Astrocyte (in vitro differentiated cells and primary cell): ENCODE data around the gene NAP1L4. TPM values are rescaled to one million over a fixed set of nuclear protein-coding genes. Genes with fewer than 3 reads are reported as not detected.

Experiments used
- DNase-seq: peaks from one replicate; pipeline ENCODE4 v3.0.0-alpha.2; 2010; ENCODE audit warnings: low read depth
- FAIRE-seq: peaks from 2 replicates; lab custom pipeline; 2011; peaks lifted over from hg19 to GRCh38; lab: Jason Lieb, UNC
- H2AFZ ChIP-seq: 2 replicates; pipeline ENCODE4 v1.6.0; 2012; ENCODE audit warnings: low read depth, low read length, inconsistent platforms
- H3K27ac ChIP-seq: 2 replicates; pipeline ENCODE4 v1.5.1; 2011; ENCODE audit warnings: low read depth, low read length, inconsistent platforms
- H3K27me3 ChIP-seq: 2 replicates; pipeline ENCODE4 v1.6.0; 2011; ENCODE audit warnings: low read length, inconsistent platforms; ENCODE audit not compliant: insufficient read depth
- H3K36me3 ChIP-seq: 2 replicates; pipeline ENCODE4 v1.5.1; 2011; ENCODE audit warnings: low read length, inconsistent platforms; ENCODE audit not compliant: insufficient read depth
- H3K4me1 ChIP-seq: 2 replicates; pipeline ENCODE4 v1.5.1; 2011; ENCODE audit warnings: low read length, inconsistent platforms; ENCODE audit not compliant: insufficient read depth
- H3K4me2 ChIP-seq: 2 replicates; pipeline ENCODE4 v1.6.0; 2012; ENCODE audit warnings: low read length, inconsistent platforms
- H3K4me3 ChIP-seq: 2 replicates; pipeline ENCODE4 v1.5.1; 2011; ENCODE audit warnings: low read depth, mild to moderate bottlenecking, low read length, inconsistent platforms; ENCODE audit not compliant: insufficient read depth
- H3K79me2 ChIP-seq: 2 replicates; pipeline ENCODE4 v1.6.0; 2012; ENCODE audit warnings: mild to moderate bottlenecking, low read length, inconsistent platforms; ENCODE audit not compliant: insufficient read depth
- H3K9ac ChIP-seq: 2 replicates; pipeline ENCODE4 v1.6.0; 2012; ENCODE audit warnings: mild to moderate bottlenecking, low read length, inconsistent platforms
- H3K9me3 ChIP-seq: 2 replicates; pipeline ENCODE4 v1.5.1; 2012; ENCODE audit warnings: low read depth, mild to moderate bottlenecking, low read length, inconsistent platforms; ENCODE audit not compliant: insufficient read depth
- H4K20me1 ChIP-seq: 2 replicates; pipeline ENCODE4 v1.6.0; 2012; ENCODE audit warnings: low read length, inconsistent platforms; ENCODE audit not compliant: insufficient read depth
- H3K27ac Mint-ChIP-seq: one replicate; pipeline ENCODE4 v1.8.0; 2021; ENCODE audit warnings: mild to moderate bottlenecking, mixed read lengths; ENCODE audit not compliant: unreplicated experiment
- H3K27me3 Mint-ChIP-seq: one replicate; pipeline ENCODE4 v1.8.0; 2021; ENCODE audit warnings: low read depth, mixed read lengths; ENCODE audit not compliant: unreplicated experiment
- H3K36me3 Mint-ChIP-seq: one replicate; pipeline ENCODE4 v1.8.0; 2021; ENCODE audit warnings: low read depth, mixed read lengths; ENCODE audit not compliant: unreplicated experiment
- H3K4me1 Mint-ChIP-seq: one replicate; pipeline ENCODE4 v1.8.0; 2021; ENCODE audit warnings: low read depth, mixed read lengths; ENCODE audit not compliant: unreplicated experiment
- H3K4me3 Mint-ChIP-seq: one replicate; pipeline ENCODE4 v1.8.0; 2021; ENCODE audit warnings: mild to moderate bottlenecking, moderate library complexity, mixed read lengths; ENCODE audit not compliant: unreplicated experiment
- H3K9me3 Mint-ChIP-seq: one replicate; pipeline ENCODE4 v1.8.0; 2021; ENCODE audit warnings: mild to moderate bottlenecking, mixed read lengths; ENCODE audit not compliant: unreplicated experiment
- EZH2 ChIP-seq: IDR thresholded peaks from 2 replicates; pipeline ENCODE4 v1.6.1; 2012; ENCODE audit warnings: mild to moderate bottlenecking, low read length, inconsistent platforms; ENCODE audit not compliant: insufficient read depth
- total RNA-seq: library from RNA; stranded (reverse); gene quantifications from 2 replicates; pipeline ENCODE4 v1.2.1, GENCODE V29; 2021
- TF ChIP-seq, protein P1 (sequence below): IDR thresholded peaks from 2 replicates; pipeline ENCODE4 v1.5.1; 2011; ENCODE audit warnings: low read depth, mild to moderate bottlenecking, inconsistent platforms, low read length, moderate library complexity; ENCODE audit not compliant: insufficient read depth

The NAP1L4 gene
- total RNA-seq, 1 donor from 2014 or later: 153 TPM

DNA sequence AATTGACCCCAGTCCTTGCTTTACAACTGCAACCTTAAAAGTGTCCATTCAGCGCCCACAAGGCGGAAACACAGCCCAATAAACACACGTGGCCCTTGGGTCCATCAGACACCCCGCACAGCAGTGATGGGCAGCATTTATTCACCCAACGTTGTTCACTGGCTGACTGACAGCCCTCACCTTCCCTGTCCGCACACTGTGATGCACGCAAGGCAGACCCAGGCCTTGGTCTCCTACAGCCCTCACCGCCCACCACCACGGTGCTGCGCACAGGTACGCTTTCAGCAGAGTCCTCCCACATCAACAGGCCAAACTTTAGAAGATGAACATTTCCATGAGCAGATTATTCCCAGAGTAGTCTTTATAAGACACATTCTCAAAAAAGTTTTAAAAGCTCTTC, 42.2 kb downstream of the NAP1L4 start:
- H3K27me3 ChIP-seq: no peaks in the 10 kb centered on the region
- no peak for FAIRE-seq
- peaks cover 55% of the 10 kb centered on the region for H3K36me3 ChIP-seq
- no peaks in the 10 kb centered on the region for H3K9me3 ChIP-seq
- H3K9ac ChIP-seq: no peak overlapping the region
- H3K27me3 Mint-ChIP-seq: no peaks in the 10 kb centered on the region
- H3K79me2 ChIP-seq: peaks cover 39% of the 10 kb centered on the region
- no peaks in the 10 kb centered on the region for H3K9me3 Mint-ChIP-seq
- H3K4me3 Mint-ChIP-seq: peak overlapping the region; percentile 71
- no peak for DNase-seq
- TF ChIP-seq EZH2: no peak
- peaks cover 78% of the 10 kb centered on the region for H3K4me1 Mint-ChIP-seq
- peaks cover 33% of the 10 kb centered on the region for H3K36me3 Mint-ChIP-seq
- H3K4me1 ChIP-seq: peaks cover 62% of the 10 kb centered on the region
- no peak overlapping the region for H3K27ac ChIP-seq
- H3K4me3 ChIP-seq: no peak overlapping the region
- peak overlapping the region; percentile 75 for H3K27ac Mint-ChIP-seq
- peak overlapping the region; percentile 75 for H3K4me2 ChIP-seq
- peaks cover 11% of the 10 kb centered on the region for H4K20me1 ChIP-seq
- no peak overlapping the region for H2AFZ ChIP-seq

DNA sequence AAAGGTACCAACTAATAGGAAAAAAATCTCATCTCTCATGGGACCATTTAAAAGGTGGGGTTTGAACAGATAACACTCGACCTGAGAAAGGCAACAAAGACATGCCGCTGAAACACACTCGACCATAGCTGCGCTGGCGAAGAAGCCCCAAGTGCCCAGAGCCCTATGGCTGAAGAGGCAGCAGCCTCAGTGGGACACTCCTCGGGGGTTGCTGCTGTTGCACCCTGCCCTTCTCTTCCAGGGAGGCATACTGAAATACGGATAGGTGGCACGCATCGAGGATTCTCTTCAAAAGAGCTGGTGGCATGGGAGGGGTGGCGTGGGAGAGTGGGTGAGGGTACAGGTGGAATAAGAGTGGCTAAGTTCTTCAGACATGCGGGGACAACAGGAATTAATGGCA, 44.4 kb downstream of the NAP1L4 start:
- peaks cover 63% of the 10 kb centered on the region for H3K4me1 Mint-ChIP-seq
- H3K9me3 Mint-ChIP-seq: no peaks in the 10 kb centered on the region
- H3K4me3 Mint-ChIP-seq: no peak overlapping the region
- Histone ChIP-seq H3K4me2 (no peak overlapping the region), H3K27ac (no peak overlapping the region), H3K79me2 (peaks cover 39% of the 10 kb centered on the region), H3K4me3 (no peak overlapping the region), H3K4me1 (peaks cover 50% of the 10 kb centered on the region), H3K9ac (no peak overlapping the region), H3K27me3 (no peaks in the 10 kb centered on the region), H4K20me1 (peaks cover 12% of the 10 kb centered on the region), H3K9me3 (no peaks in the 10 kb centered on the region), H2AFZ (no peak overlapping the region), H3K36me3 (peaks cover 43% of the 10 kb centered on the region)
- no peaks in the 10 kb centered on the region for H3K27me3 Mint-ChIP-seq
- TF ChIP-seq, protein P1, sequence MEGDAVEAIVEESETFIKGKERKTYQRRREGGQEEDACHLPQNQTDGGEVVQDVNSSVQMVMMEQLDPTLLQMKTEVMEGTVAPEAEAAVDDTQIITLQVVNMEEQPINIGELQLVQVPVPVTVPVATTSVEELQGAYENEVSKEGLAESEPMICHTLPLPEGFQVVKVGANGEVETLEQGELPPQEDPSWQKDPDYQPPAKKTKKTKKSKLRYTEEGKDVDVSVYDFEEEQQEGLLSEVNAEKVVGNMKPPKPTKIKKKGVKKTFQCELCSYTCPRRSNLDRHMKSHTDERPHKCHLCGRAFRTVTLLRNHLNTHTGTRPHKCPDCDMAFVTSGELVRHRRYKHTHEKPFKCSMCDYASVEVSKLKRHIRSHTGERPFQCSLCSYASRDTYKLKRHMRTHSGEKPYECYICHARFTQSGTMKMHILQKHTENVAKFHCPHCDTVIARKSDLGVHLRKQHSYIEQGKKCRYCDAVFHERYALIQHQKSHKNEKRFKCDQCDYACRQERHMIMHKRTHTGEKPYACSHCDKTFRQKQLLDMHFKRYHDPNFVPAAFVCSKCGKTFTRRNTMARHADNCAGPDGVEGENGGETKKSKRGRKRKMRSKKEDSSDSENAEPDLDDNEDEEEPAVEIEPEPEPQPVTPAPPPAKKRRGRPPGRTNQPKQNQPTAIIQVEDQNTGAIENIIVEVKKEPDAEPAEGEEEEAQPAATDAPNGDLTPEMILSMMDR: no peak
- no peak for TF ChIP-seq EZH2
- peak overlapping the region; percentile 80 for H3K27ac Mint-ChIP-seq
- peaks cover 27% of the 10 kb centered on the region for H3K36me3 Mint-ChIP-seq
- DNase-seq (no peak), FAIRE-seq (no peak)

DNA sequence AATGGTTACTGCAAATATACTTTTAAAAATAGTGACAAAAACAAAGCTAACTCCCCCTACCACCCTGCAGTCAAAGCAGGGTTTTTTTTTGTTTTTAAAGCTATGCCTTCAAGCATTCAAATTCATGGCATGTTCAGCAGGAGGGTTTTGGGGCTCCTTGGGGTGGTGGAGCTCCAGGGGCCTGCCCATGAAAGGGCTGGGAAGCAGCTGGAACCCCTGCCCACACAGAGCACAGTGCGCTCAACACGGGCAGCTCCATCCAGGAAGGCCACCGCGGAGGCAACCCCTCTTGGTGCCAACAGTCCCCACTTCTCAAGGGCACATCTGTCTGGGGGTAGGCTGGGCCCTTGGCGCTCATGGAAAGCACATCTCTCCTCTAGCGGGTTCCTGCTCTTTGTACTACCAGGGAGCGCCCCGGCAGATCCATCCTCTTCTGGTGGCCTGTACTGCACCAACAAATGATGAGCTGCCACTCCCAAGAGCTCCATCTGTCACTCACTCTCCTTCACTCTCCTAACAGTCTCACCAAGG, 46.3 kb downstream of the NAP1L4 start:
- Histone ChIP-seq H3K36me3 (peaks cover 41% of the 10 kb centered on the region), H3K27me3 (no peaks in the 10 kb centered on the region), H2AFZ (no peak overlapping the region), H4K20me1 (peaks cover 15% of the 10 kb centered on the region), H3K27ac (no peak overlapping the region), H3K79me2 (peaks cover 39% of the 10 kb centered on the region), H3K4me2 (peak overlapping the region; percentile 82), H3K4me1 (peaks cover 35% of the 10 kb centered on the region), H3K9ac (peak overlapping the region; percentile 3), H3K9me3 (no peaks in the 10 kb centered on the region), H3K4me3 (no peak overlapping the region)
- Mint-ChIP-seq H3K4me3 (peak overlapping the region; percentile 34), H3K9me3 (no peaks in the 10 kb centered on the region), H3K4me1 (peaks cover 44% of the 10 kb centered on the region), H3K27me3 (no peaks in the 10 kb centered on the region), H3K36me3 (peaks cover 23% of the 10 kb centered on the region), H3K27ac (peak overlapping the region; percentile 77)
- no peak for TF ChIP-seq EZH2
- TF ChIP-seq, protein P1: no peak
- FAIRE-seq (no peak), DNase-seq (no peak)
